GM18507 (cell line): ENCODE data around the gene MTREX.
A peak's percentile ranks its signal among the peaks of the same experiment; 100 is the strongest.
"Not testable (repeated sequence)": the region's sequence is repeated elsewhere in the genome, so short reads cannot be mapped to it uniquely, and the experiment has no call there.

Source experiments
- DNase-seq: peaks from one replicate; pipeline ENCODE4 v3.0.0; 2011; ENCODE audit warnings: low read depth; ENCODE audit not compliant: insufficient read length; ENCODE audit errors: extremely low spot score
- FAIRE-seq: peaks from 2 replicates; lab custom pipeline; 2011; peaks lifted over from hg19 to GRCh38; lab: Jason Lieb, UNC

Gene MTREX

GRCh38 chr5:55307383-55308253 lies at the start of gene MTREX, which contains the start of gene DHX29:
Gene MTREX (plus strand): TSS chr5:55307989. CDS start chr5:55308014, 25 bp downstream.
Gene DHX29 (minus strand): TSS chr5:55307694. CDS start chr5:55307573, 121 bp downstream.
- peak; percentile 78 for DNase-seq
- peak; percentile 94 for FAIRE-seq

GRCh38 chr5:55258339-55258738 lies 49.5 kb upstream of the MTREX start:
- DNase-seq (no peak), FAIRE-seq (no peak)

GRCh38 chr5:55276771-55277170 lies 31.0 kb upstream of the MTREX start:
- FAIRE-seq, result no peak

GRCh38 chr5:55278778-55279177 lies 29.0 kb upstream of the MTREX start:
- no peak for DNase-seq
- no peak for FAIRE-seq

More at GRCh38 chr5:55276771-55277170, 31.0 kb upstream of the MTREX start:
- DNase-seq, result no peak

- no peak for DNase-seq
- FAIRE-seq, result no peak
These were observed 21.3 kb upstream of the MTREX start for GRCh38 chr5:55286411-55286933.

- DNase-seq, result no peak
- FAIRE-seq, result no peak
These were observed 18.0 kb upstream of the MTREX start for GRCh38 chr5:55289808-55290207.

- FAIRE-seq (no peak), DNase-seq (no peak)
These were observed 16.8 kb upstream of the MTREX start for GRCh38 chr5:55290991-55291390.

- FAIRE-seq, result no peak
- no peak for DNase-seq
These were observed 12.9 kb upstream of the MTREX start for GRCh38 chr5:55294935-55295334.

GRCh38 chr5:55300890-55301289 lies 6.9 kb upstream of the MTREX start:
- FAIRE-seq, result no peak
- no peak for DNase-seq

GRCh38 chr5:55303238-55303690 lies 4.5 kb upstream of the MTREX start:
- FAIRE-seq (no peak), DNase-seq (no peak)

GRCh38 chr5:55304584-55304983 lies 3.2 kb upstream of the MTREX start:
- DNase-seq (no peak), FAIRE-seq (no peak)

- no peak for DNase-seq
- no peak for FAIRE-seq
These were observed 2.4 kb upstream of the MTREX start for GRCh38 chr5:55305345-55305744.

- peak; percentile 63 for FAIRE-seq
- no peak for DNase-seq
These were observed 977 bp upstream of the MTREX start for GRCh38 chr5:55306641-55307382.

- FAIRE-seq (peak; percentile 60), DNase-seq (no peak)
These were observed 556 bp downstream of the MTREX start for GRCh38 chr5:55308254-55308836.

- FAIRE-seq (no peak), DNase-seq (no peak)
These were observed 6.3 kb downstream of the MTREX start for GRCh38 chr5:55313870-55314617.

- FAIRE-seq (no peak), DNase-seq (no peak)
These were observed 8.5 kb downstream of the MTREX start for GRCh38 chr5:55316289-55316688.

- FAIRE-seq (no peak), DNase-seq (no peak)
These were observed 9.0 kb downstream of the MTREX start for GRCh38 chr5:55316837-55317236.

- not testable (repeated sequence) for FAIRE-seq, DNase-seq
These were observed 10.4 kb downstream of the MTREX start for GRCh38 chr5:55318237-55318636.

GRCh38 chr5:55319491-55319890 lies 11.7 kb downstream of the MTREX start:
- FAIRE-seq, result no peak
- DNase-seq, result no peak
